Activated CD4-positive, alpha-beta T cell treated with anti-CD3 and anti-CD28 coated beads, Interleukin-2, Interleukin-4, amounts not matched to agents 100 ng/mL and 50 ng/mL, durations not matched to agents 16 hours and 8 hours (primary cell): ENCODE data around the gene BLVRA.
A peak's percentile ranks its signal among the peaks of the same experiment; 100 is the strongest.
"Not testable (repeated sequence)": the region's sequence is repeated elsewhere in the genome, so short reads cannot be mapped to it uniquely, and the experiment has no call there.

Experiments used
- DNase-seq: peaks from one replicate; pipeline ENCODE4 v3.0.0-alpha.2; 2020; ENCODE audit warnings: low spot score

BLVRA gene

GRCh38 chr7:43769281-43769680 lies 10.8 kb downstream of the BLVRA start:
- no peak for DNase-seq

GRCh38 chr7:43769791-43770465 lies 11.4 kb downstream of the BLVRA start:
- DNase-seq: no peak

GRCh38 chr7:43771128-43771527 lies 12.6 kb downstream of the BLVRA start:
- no peak for DNase-seq

- no peak for DNase-seq
Measured at GRCh38 chr7:43771573-43771972, 13.1 kb downstream of the BLVRA start.

GRCh38 chr7:43773268-43773667 lies 14.8 kb downstream of the BLVRA start:
- DNase-seq: not testable (repeated sequence)

- not testable (repeated sequence) for DNase-seq
Measured at GRCh38 chr7:43775255-43775654, 16.8 kb downstream of the BLVRA start.

- not testable (repeated sequence) for DNase-seq
Measured at GRCh38 chr7:43778293-43779044, 20.0 kb downstream of the BLVRA start.

GRCh38 chr7:43779045-43779812 lies 20.7 kb downstream of the BLVRA start:
- no peak for DNase-seq

GRCh38 chr7:43781726-43782607 lies 23.5 kb downstream of the BLVRA start:
- DNase-seq: no peak

- no peak for DNase-seq
Measured at GRCh38 chr7:43782768-43783555, 24.5 kb downstream of the BLVRA start.

GRCh38 chr7:43784030-43784584 lies 25.6 kb downstream of the BLVRA start:
- DNase-seq: no peak

GRCh38 chr7:43784585-43785087 lies 26.2 kb downstream of the BLVRA start:
- peak; percentile 35 for DNase-seq

- DNase-seq: no peak
Measured at GRCh38 chr7:43785420-43785819, 26.9 kb downstream of the BLVRA start.

GRCh38 chr7:43787771-43788170 lies 29.3 kb downstream of the BLVRA start:
- no peak for DNase-seq

- no peak for DNase-seq
Measured at GRCh38 chr7:43790006-43790405, 31.5 kb downstream of the BLVRA start.

- no peak for DNase-seq
Measured at GRCh38 chr7:43790834-43791233, 32.4 kb downstream of the BLVRA start.

- no peak for DNase-seq
Measured at GRCh38 chr7:43791665-43792064, 33.2 kb downstream of the BLVRA start.

GRCh38 chr7:43792471-43793150 lies 34.1 kb downstream of the BLVRA start:
- DNase-seq: no peak

- no peak for DNase-seq
Measured at GRCh38 chr7:43799605-43800004, 41.1 kb downstream of the BLVRA start.

GRCh38 chr7:43803865-43804264 lies 45.4 kb downstream of the BLVRA start:
- no peak for DNase-seq
